CD8-positive, alpha-beta memory T cell (primary cell): Measurements from ENCODE around the gene KCNMA1. TPM values are rescaled to one million over a fixed set of nuclear protein-coding genes. Genes with fewer than 3 reads are reported as not detected.

ENCODE experiments used
- CTCF ChIA-PET: fragments of 350-600 bp; sonication (Branson Sonifier 250); formaldehyde crosslinking; loops from one replicate; lab custom pipeline; 2021; ENCODE audit warnings: antibody characterized with exemption; lab: Charles Lee
- POLR2A ChIA-PET: fragments of 350-600 bp; sonication (Branson Sonifier 250); formaldehyde crosslinking; loops from one replicate; lab custom pipeline; 2021; ENCODE audit warnings: antibody characterized with exemption; lab: Charles Lee
- DNase-seq, 5 donors: peaks; one replicate each; pipeline versions ENCODE4 v3.0.0 to v3.0.0-alpha.2; 2020 to 2022; ENCODE audit warnings: mixed read lengths in 1 of 5
- H3K27ac ChIP-seq: one replicate; pipeline ENCODE4 v1.7.0; 2013; ENCODE audit warnings: low read depth, mild to moderate bottlenecking, low read length, moderate library complexity
- H3K27me3 ChIP-seq: 2 replicates; pipeline ENCODE4 v1.7.0; 2013; ENCODE audit warnings: low read length, mild to moderate bottlenecking; ENCODE audit not compliant: insufficient read depth, poor library complexity, severe bottlenecking
- H3K36me3 ChIP-seq: 2 replicates; pipeline ENCODE4 v1.7.0; 2013; ENCODE audit warnings: mild to moderate bottlenecking, low read length, moderate library complexity; ENCODE audit not compliant: insufficient read depth
- H3K4me1 ChIP-seq: 2 replicates; pipeline ENCODE4 v1.7.0; 2013; ENCODE audit warnings: mild to moderate bottlenecking, low read length, moderate library complexity; ENCODE audit not compliant: insufficient read depth
- H3K4me3 ChIP-seq: 2 replicates; pipeline ENCODE4 v1.7.0; 2013; ENCODE audit warnings: mild to moderate bottlenecking, low read length
- H3K9me3 ChIP-seq: 2 replicates; pipeline ENCODE4 v1.7.0; 2013; ENCODE audit warnings: mild to moderate bottlenecking, low read length
- H3K27ac Mint-ChIP-seq, 8 donors: one replicate each; pipeline ENCODE4 v1.8.0; 2020 to 2021; ENCODE audit warnings: mixed read lengths in 8 of 8, mild to moderate bottlenecking in 6 of 8, inconsistent platforms in 3 of 8, moderate library complexity in 3 of 8
- H3K27me3 Mint-ChIP-seq, 2 donors: one replicate each; pipeline ENCODE4 v1.8.0; 2020 to 2021; ENCODE audit warnings: mixed read lengths in 2 of 2, mild to moderate bottlenecking in 1 of 2, moderate library complexity in 1 of 2
- H3K36me3 Mint-ChIP-seq, 3 donors: one replicate each; pipeline ENCODE4 v1.8.0; 2020 to 2021; ENCODE audit warnings: mixed read lengths in 3 of 3, inconsistent platforms in 1 of 3, mild to moderate bottlenecking in 1 of 3
- H3K4me1 Mint-ChIP-seq, 3 donors: one replicate each; pipeline ENCODE4 v1.8.0; 2020 to 2021; ENCODE audit warnings: mixed read lengths in 3 of 3, inconsistent platforms in 1 of 3, mild to moderate bottlenecking in 1 of 3
- H3K4me3 Mint-ChIP-seq, 7 donors: one replicate each; pipeline ENCODE4 v1.8.0; 2020 to 2021; ENCODE audit warnings: mixed read lengths in 7 of 7, mild to moderate bottlenecking in 6 of 7, moderate library complexity in 4 of 7, inconsistent platforms in 2 of 7
- H3K9me3 Mint-ChIP-seq, 5 donors: one replicate each; pipeline ENCODE4 v1.8.0; 2020 to 2022; ENCODE audit warnings: mixed read lengths in 5 of 5, mild to moderate bottlenecking in 3 of 5, moderate library complexity in 2 of 5, inconsistent platforms in 1 of 5
- polyA plus RNA-seq: library from polyadenylated mRNA; unstranded; fragments of 300-500 nt; fragmentation: Illumina TruSeq; gene quantifications from one replicate; pipeline ENCODE4 v1.2.3, GENCODE V29; 2021
- total RNA-seq, 2 experiments: library from RNA; stranded (reverse); gene quantifications; one replicate each; pipeline ENCODE4 v1.2.3, GENCODE V29; 2021

KCNMA1 gene
- total and polyA plus RNA-seq, 3 experiments from 2014 or later: 0.20 to 0.31 TPM; not detected in 1

DNA sequence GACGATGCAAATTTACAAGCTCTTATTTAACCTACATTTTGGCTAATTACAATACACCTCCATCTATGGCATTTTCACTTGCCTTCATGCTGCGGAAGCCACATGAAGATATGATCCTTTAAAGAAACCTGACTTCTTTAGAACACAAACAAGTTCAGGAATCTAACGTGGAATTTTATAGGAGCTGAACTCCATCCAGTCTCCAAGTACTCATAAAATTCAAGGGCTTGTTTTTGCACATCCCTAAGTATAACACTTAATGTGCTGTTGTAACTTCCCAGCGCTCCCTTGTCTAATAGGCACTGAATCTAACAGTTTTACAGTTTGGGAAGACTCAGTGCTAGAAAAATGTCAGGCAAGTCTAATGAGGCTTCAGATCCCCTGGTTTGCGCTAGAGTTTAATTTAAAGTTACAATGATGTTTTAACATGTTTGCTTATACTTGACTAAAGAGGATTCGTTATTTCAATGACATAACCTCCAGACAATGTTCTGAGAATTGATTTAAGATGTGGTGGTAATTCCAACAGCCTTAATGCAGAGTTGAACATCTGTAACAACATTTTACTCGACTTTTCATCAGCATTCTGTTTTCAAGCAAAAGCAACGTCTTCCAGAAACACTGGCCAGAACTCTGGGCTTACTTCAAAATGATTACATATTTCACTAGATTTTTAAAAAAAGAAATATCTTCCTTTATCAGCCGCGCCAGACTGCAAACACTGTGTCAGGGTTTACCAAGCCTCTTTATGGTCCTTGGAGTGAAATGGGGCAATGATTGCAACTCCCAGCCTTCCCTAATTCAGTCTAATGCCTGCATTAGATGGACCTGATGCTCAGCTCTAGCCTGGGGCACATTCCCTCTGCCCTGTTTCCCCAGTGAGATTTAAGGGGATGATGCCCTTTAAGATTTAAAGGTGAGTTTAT, 664.3 kb downstream of the KCNMA1 start:
- no peaks in the 10 kb centered on the region for H3K4me1 Mint-ChIP-seq
- H3K4me3 ChIP-seq: no peak overlapping the region
- no peaks in the 10 kb centered on the region for H3K4me1 ChIP-seq
- no peaks in the 10 kb centered on the region for H3K9me3 ChIP-seq
- no peak for DNase-seq
- H3K36me3 ChIP-seq: no peaks in the 10 kb centered on the region
- H3K27me3 ChIP-seq: no peaks in the 10 kb centered on the region
- no peaks in the 10 kb centered on the region for H3K36me3 Mint-ChIP-seq
- ChIA-PET POLR2A (no interaction called here), CTCF (no interaction called here)
- no peaks in the 10 kb centered on the region for H3K9me3 Mint-ChIP-seq
- no peak overlapping the region for H3K4me3 Mint-ChIP-seq
- no peak overlapping the region for H3K27ac Mint-ChIP-seq
- H3K27ac ChIP-seq: no peak overlapping the region
- H3K27me3 Mint-ChIP-seq: peaks cover 0 to 2% of the 10 kb centered on the region in 2 donors

DNA sequence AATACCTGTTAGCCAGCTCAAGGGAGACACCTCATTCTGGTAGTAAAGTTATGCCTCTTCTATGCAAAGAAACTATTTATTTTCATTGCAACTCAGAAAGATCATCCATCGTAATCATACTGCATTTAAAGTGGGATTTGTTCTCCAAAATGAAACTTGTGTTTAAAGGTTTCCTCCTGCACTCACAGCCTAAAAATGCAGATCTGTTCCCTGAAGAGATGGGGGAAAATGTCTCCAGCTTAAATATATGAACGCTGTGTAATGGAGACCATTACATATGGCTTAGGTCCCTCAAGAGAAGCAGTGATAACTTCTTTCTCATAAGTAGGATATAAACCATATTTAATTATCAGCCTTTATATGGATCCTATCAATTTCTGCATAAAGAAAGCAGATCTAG, 665.1 kb downstream of the KCNMA1 start:
- H3K36me3 Mint-ChIP-seq: no peaks in the 10 kb centered on the region
- Histone ChIP-seq H3K27me3 (no peaks in the 10 kb centered on the region), H3K36me3 (no peaks in the 10 kb centered on the region), H3K4me1 (no peaks in the 10 kb centered on the region), H3K27ac (no peak overlapping the region), H3K9me3 (no peaks in the 10 kb centered on the region), H3K4me3 (no peak overlapping the region)
- peaks cover 0 to 2% (median 0%) of the 10 kb centered on the region in 5 donors for H3K9me3 Mint-ChIP-seq
- H3K4me3 Mint-ChIP-seq: no peak overlapping the region
- ChIA-PET CTCF (no interaction called here), POLR2A (no interaction called here)
- peaks cover 0 to 2% of the 10 kb centered on the region in 2 donors for H3K27me3 Mint-ChIP-seq
- H3K27ac Mint-ChIP-seq: no peak overlapping the region
- no peak for DNase-seq
- H3K4me1 Mint-ChIP-seq: no peaks in the 10 kb centered on the region

DNA sequence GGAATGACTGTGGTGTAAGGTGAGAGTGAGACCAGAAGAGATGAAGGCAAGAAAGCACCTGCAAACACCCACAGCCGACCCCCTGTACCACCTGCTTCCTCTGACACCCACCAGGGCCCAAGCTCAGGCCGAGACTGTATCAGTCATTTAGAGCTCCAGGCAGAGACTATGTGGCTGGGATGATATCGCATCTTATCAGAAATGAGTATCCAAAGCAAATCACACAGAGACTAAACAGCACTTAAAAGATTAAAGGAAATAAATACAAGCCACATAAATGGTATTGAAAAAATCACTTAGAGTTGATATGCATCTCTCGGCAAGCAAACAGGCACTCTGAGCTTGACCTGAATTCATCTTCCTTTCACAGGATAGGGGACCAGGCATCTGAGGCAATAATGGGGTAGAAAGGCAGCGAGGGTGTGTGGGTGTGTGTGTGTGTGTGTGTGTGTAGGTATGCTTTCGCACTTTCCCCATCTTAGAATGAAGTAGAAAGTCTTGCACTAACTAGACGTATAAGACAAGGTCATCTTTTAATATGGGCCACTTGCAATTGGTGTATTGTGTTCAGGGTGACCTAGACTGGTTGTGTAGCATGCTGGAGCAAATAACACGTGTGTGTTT, 665.9 kb downstream of the KCNMA1 start:
- H3K27ac ChIP-seq: no peak overlapping the region
- peaks cover 0 to 3% of the 10 kb centered on the region in 2 donors for H3K27me3 Mint-ChIP-seq
- ChIA-PET POLR2A (no interaction called here), CTCF (no interaction called here)
- H3K4me3 Mint-ChIP-seq: no peak overlapping the region
- H3K4me1 ChIP-seq: no peaks in the 10 kb centered on the region
- no peak for DNase-seq
- no peaks in the 10 kb centered on the region for H3K36me3 ChIP-seq
- peaks cover 0 to 2% (median 0%) of the 10 kb centered on the region in 5 donors for H3K9me3 Mint-ChIP-seq
- no peaks in the 10 kb centered on the region for H3K27me3 ChIP-seq
- H3K9me3 ChIP-seq: no peaks in the 10 kb centered on the region
- no peak overlapping the region for H3K4me3 ChIP-seq
- no peaks in the 10 kb centered on the region for H3K4me1 Mint-ChIP-seq
- no peaks in the 10 kb centered on the region for H3K36me3 Mint-ChIP-seq
- H3K27ac Mint-ChIP-seq: peak overlapping the region in 1 of 8 donors; percentile 44

DNA sequence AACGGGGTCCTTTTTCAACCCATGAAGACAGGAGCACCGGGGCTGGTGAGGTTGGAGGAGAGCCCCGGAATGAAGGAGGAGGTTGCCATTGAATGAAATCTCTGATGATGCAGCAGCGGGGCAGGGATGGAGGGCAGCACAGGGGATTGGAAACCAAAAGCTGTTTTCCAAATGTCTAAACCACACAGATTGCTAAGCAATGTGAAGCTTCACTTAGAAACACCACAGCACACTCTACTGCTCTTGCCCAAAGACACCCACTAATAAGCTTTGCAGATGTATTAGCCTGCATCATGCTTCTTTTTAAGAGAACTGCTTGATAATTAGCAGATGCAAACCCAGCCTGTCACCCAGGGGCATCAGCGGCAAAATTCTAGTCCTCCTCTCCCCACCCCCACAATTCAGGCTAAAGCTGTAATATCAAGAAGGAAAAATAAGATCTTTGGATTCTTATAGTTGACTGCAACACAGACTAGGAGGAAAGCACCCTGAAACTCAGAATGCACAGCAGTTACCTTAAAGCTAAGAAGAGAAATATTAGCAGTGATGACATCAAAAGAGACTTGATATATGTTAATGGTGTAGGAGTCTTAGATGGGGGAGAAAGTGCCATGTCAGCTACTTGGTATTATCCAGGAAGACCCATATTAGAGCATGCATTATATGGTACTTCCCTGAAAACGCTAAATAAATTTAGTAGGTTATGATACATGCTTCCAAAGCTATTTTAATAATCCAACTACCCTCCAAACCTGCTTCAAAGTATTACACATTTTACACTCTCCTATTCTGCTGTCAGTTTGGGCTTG, 666.7 kb downstream of the KCNMA1 start:
- Mint-ChIP-seq H3K9me3 (peaks cover 0 to 2% (median 0%) of the 10 kb centered on the region in 5 donors), H3K27ac (no peak overlapping the region), H3K27me3 (peaks cover 0 to 3% of the 10 kb centered on the region in 2 donors), H3K4me3 (no peak overlapping the region), H3K4me1 (no peaks in the 10 kb centered on the region), H3K36me3 (no peaks in the 10 kb centered on the region)
- ChIA-PET POLR2A (no interaction called here), CTCF (no interaction called here)
- no peak for DNase-seq
- Histone ChIP-seq H3K4me3 (no peak overlapping the region), H3K4me1 (no peaks in the 10 kb centered on the region), H3K27me3 (no peaks in the 10 kb centered on the region), H3K9me3 (no peaks in the 10 kb centered on the region), H3K27ac (no peak overlapping the region), H3K36me3 (no peaks in the 10 kb centered on the region)

DNA sequence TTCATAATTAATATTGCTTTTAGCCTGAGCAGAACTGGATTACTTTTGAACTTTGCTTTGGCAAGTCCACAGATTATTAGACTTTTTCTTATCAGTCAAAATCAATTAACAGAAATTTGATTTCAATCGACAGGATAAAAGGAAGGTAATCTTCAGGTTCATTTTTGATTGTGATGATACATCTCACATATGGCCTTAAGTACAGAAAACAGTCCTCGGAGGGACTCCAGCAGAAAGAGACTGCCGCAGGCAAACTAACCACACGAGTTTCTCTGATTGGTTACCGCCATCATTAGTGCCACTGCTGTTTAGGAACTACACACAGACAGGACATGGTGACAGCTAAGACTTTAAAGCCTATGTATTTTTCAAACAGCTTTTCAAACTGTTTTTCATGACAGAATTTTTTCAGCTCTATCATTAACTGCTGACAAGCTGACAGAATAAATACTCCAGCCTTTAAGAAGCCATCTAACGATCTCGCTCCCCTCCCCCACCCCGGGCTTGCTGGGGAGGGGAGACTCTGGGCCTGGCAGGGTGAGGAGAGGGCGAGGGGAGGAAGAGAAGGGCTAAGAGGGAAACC, 668.2 kb downstream of the KCNMA1 start:
- Histone ChIP-seq H3K27ac (no peak overlapping the region), H3K27me3 (no peaks in the 10 kb centered on the region), H3K4me1 (no peaks in the 10 kb centered on the region), H3K4me3 (no peak overlapping the region), H3K36me3 (no peaks in the 10 kb centered on the region), H3K9me3 (no peaks in the 10 kb centered on the region)
- Mint-ChIP-seq H3K4me3 (no peak overlapping the region), H3K9me3 (peaks cover 0 to 2% (median 0%) of the 10 kb centered on the region in 5 donors), H3K36me3 (no peaks in the 10 kb centered on the region), H3K27me3 (peaks cover 0 to 3% of the 10 kb centered on the region in 2 donors), H3K27ac (no peak overlapping the region), H3K4me1 (no peaks in the 10 kb centered on the region)
- DNase-seq: no peak
- ChIA-PET CTCF (no interaction called here), POLR2A (no interaction called here)

DNA sequence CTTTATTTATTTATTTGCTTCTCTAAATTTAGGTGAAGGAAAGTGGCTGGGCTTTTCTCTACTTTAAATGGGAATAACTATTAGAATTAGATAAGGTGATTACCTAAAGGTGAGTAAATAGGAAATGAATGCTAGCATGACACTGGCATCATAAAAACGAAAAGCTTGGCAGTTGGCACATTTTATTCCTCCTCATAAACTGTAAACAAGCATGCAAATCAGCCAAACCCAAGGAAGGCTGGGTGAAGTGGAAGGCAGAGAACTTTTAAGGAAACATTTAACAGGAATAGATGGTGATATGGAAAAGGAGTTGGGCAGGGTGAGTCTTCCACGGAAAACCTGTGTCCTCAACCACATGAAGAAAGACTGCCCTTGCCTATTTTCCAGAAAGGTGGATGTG, 669.1 kb downstream of the KCNMA1 start:
- H3K9me3 Mint-ChIP-seq: peaks cover 0 to 2% (median 0%) of the 10 kb centered on the region in 5 donors
- Histone ChIP-seq H3K9me3 (no peaks in the 10 kb centered on the region), H3K36me3 (no peaks in the 10 kb centered on the region), H3K4me1 (no peaks in the 10 kb centered on the region), H3K4me3 (no peak overlapping the region), H3K27me3 (no peaks in the 10 kb centered on the region), H3K27ac (no peak overlapping the region)
- ChIA-PET POLR2A (no interaction called here), CTCF (no interaction called here)
- no peaks in the 10 kb centered on the region for H3K36me3 Mint-ChIP-seq
- H3K27ac Mint-ChIP-seq: no peak overlapping the region
- H3K4me1 Mint-ChIP-seq: no peaks in the 10 kb centered on the region
- DNase-seq: no peak
- H3K27me3 Mint-ChIP-seq: peaks cover 0 to 3% of the 10 kb centered on the region in 2 donors
- no peak overlapping the region for H3K4me3 Mint-ChIP-seq

DNA sequence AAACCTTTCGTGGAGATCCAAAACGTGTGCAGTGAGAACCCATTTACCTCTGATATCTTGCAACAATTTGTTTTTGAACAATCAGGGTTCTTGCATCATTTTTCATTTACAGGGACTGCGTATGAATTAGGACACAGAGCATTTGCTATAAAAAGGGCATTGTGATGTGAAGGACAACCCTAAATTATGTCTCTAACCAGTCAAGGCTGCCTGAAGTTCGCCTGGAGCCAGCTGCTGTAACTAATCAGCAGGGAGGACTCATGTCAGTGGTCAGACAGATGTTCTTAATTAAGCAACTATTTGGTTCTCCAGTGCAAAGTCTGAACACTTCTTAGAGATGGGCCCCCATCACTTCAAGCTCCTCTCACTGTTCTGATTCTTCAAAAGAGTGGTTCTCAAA, 674.8 kb downstream of the KCNMA1 start:
- peaks cover 0 to 13% of the 10 kb centered on the region in 2 donors for H3K27me3 Mint-ChIP-seq
- POLR2A ChIA-PET: no interaction called here
- H3K4me1 ChIP-seq: no peaks in the 10 kb centered on the region

More for the DNA sequence above, 674.8 kb downstream of the KCNMA1 start:
- H3K27ac Mint-ChIP-seq: no peak overlapping the region
- H3K9me3 Mint-ChIP-seq: peaks cover 0 to 3% (median 1%) of the 10 kb centered on the region in 5 donors
- no peaks in the 10 kb centered on the region for H3K4me1 Mint-ChIP-seq
- no peaks in the 10 kb centered on the region for H3K36me3 Mint-ChIP-seq
- no peaks in the 10 kb centered on the region for H3K9me3 ChIP-seq
- CTCF ChIA-PET: no interaction called here
- H3K27ac ChIP-seq: no peak overlapping the region
- no peaks in the 10 kb centered on the region for H3K36me3 ChIP-seq
- DNase-seq: no peak
- H3K4me3 Mint-ChIP-seq: no peak overlapping the region
- H3K27me3 ChIP-seq: no peaks in the 10 kb centered on the region
- H3K4me3 ChIP-seq: no peak overlapping the region
